HG03520 (cell line): ENCODE measurements around the gene SBDS.
A peak's percentile ranks its signal among the peaks of the same experiment; 100 is the strongest.
"Not testable (repeated sequence)": the region's sequence is repeated elsewhere in the genome, so short reads cannot be mapped to it uniquely, and the experiment has no call there.

Experiments used
- ATAC-seq: cut with Tn5 transposase; IDR thresholded peaks from one replicate; pipeline ENCODE4 v1.9.1; 2021; ENCODE audit warnings: mild to moderate bottlenecking, moderate library complexity; ENCODE audit not compliant: unreplicated experiment

The SBDS gene

DNA sequence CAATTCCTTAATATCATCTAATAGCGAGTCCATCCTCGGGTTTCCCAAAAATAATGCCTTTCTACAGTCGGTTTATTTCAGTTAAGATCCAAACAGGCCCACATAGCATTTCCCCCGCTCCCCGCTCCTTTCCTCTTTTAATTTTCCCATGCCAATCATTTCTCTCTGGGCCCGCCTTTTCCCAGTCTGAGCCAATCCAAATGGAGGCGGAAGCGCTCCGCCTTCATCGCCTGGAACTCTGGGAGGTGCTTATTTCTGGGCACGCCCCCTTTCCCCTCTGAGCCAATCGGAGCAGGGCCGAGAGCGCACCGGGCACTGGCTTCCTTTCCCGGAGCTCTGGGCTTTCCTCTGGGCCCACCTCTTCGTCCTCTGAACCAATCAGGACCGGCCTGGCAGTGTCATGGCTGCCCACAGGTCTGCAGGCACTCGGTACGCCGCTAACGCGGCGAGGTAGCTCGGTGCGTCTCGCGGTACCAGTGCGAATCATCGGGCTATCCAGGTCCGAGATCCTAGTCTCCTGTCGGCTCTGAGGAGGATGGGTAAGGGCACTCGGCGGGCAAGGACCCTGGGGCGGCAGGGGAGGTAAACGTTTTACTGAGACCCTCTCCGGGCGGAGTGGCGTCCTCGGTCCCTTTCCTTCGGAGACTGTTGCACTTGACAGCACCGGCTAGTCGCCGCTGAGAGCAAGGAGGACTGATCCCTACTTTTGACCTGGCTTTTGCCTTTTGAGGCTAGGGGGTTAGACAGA lies 1.2 kb upstream of the SBDS start, which contains the start of gene TYW1:
TYW1 (plus strand) TSS at position 390 of the 748 bp plus-strand sequence; CDS start at position 536, 146 bp downstream.
- peak; percentile 87 for ATAC-seq

DNA sequence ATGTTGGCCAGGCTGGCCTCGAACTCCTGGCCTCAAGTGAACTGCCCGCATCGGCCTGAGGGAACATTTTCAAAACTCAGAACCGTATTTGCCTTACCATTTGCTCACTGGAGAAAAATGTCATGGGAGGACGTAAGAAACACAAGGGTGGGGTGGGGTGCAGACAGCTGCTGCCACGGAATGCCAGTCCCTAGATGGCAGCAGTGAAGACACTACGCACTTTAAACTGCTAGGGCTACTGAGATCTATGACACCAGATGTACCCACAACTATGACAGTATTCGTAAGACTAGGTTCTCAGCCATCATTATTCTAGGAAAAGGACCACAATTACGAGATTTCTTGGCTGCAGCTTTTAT lies 716 bp downstream of the SBDS start:
- not testable (repeated sequence) for ATAC-seq

- ATAC-seq: not testable (repeated sequence)
Observed at GRCh38 chr7:66994051-66994450, 1.3 kb downstream of the SBDS start.

DNA sequence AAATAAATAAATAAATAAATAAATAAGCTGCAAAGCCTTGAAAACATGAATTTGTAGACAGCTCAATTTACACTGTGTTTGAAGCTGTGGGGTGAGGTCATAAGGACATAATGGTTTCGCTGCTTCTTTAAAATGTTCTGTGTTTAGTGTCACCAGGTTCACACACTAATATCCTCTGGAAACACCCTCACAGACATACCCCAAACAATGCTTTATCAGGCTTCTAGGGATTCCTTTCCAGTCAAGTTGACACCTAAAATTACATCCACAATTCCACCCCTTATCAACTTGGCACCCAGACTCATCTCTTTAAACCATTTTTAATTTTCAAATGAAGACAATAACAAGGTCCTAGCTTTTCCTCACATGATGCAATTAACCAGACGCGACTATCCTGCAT lies 5.8 kb downstream of the SBDS start:
- not testable (repeated sequence) for ATAC-seq

- not testable (repeated sequence) for ATAC-seq
Observed at GRCh38 chr7:66980336-66980735, 15.1 kb downstream of the SBDS start.

DNA sequence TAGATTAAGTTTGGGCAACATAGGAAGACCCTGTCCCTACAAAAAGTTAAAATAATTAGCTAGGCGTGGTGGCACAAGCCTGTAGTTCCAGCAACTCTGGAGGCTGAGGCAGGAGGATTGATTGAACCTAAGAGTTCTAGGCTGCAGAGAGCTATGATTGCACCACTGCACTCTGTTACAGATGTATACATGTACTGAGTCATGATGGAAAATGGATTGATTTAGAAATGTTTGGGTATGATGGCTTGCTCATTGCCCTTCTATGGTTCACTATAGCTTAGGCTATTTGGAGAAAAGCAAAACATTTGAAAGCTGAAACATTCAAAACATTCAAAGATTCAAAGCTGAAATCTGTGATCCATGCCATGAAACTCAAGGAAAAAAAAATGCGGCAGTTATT lies 16.4 kb downstream of the SBDS start:
- not testable (repeated sequence) for ATAC-seq

DNA sequence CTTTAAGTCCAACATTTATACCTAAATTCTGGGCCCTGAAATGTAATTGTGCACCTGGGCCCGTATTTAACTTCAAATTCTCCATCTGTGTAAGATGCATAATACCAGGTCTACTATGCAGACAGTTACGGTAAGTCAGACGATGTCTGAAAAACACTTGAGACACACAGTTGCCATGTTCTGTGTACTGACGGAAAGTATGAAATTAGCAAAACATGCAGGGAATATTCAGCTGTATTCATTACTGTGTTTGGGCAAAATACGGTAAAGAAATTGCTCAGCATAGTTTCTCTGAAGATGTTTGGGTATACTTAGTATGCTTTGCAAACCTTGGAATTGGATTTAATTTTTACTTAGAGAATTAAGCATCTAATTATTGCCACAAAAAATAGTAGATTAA lies 17.1 kb downstream of the SBDS start:
- not testable (repeated sequence) for ATAC-seq

GRCh38 chr7:66974986-66975590 lies 20.3 kb downstream of the SBDS start:
- no peak for ATAC-seq

GRCh38 chr7:66970310-66970709 lies 25.1 kb downstream of the SBDS start:
- no peak for ATAC-seq

DNA sequence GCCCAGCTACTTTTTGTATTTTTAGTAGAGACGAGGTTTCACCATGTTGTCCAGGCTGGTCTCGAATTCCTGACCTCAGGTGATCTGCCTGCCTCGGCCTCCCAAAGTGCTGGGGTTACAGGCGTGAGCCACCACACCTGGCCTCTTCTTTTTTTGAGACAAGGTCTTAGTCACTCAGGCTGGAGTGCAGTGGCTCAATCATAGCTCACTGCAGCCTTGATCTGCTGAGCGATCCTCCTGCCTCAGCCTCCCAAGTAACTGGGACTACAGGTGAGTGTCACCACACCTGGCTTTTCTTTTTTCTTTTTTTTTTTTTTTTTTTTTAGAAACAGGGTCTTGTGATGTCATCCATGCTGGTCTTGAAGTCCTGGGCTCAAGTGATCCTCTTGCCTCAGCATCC lies 26.4 kb downstream of the SBDS start:
- ATAC-seq: not testable (repeated sequence)

DNA sequence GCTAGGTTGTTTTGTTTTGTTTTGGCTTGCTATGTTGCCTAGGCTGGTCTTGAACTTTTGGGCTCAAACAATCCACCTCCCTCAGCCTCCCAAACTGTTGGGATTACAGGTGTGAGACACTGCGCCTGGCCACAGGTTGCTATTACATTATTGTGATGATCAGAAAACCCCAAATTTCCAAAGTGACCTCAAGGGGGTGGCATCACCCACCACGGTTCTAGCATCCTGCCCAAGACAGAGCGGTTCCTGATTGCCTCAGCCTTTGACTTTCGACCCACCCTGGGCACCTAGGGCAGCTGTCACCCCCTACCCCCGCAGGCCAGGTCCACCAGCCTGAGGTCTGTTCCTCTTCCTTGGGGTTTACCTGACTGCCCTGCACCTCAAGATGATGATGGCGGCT lies 28.4 kb downstream of the SBDS start:
- ATAC-seq: no peak

GRCh38 chr7:66964411-66964810 lies 31.0 kb downstream of the SBDS start:
- no peak for ATAC-seq

DNA sequence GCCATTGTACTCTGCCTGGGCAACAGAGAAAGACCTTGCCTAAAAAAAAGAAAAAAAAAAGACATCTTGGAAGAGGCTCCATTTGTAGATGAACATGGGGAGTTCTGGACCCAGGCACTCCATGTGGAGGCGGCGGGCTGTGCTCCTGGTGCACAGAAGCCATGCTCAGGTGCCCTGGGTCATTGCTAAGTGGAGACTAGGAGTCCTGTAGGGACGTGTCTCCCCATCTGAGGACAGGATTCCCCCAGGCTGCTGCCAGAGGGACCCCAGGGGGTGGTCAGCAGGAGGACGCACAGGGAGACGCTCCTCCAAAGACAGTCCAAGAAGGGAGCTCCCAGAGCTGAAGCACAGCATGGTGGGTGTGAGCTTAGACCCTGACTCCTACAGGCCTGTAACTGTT lies 34.3 kb downstream of the SBDS start:
- no peak for ATAC-seq

DNA sequence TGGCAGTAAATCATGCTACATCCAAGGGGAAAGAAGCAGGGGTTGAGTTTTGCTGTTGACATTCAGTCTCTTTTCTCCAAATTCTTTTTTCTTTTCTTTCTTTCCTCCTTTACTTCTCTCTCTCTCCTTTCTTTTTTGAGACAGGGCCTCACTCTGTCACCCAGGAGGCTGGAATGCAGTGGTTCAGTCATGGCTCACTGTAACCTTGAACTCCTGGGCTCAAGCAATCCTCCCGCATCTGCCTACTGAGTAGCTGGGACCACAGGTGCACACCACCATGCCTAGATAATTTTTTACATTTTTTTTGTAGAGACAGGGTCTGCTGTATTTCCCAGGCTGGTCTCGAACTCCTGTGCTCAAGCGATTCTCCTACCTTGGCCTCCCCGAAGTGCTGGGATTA lies 35.2 kb downstream of the SBDS start:
- no peak for ATAC-seq

DNA sequence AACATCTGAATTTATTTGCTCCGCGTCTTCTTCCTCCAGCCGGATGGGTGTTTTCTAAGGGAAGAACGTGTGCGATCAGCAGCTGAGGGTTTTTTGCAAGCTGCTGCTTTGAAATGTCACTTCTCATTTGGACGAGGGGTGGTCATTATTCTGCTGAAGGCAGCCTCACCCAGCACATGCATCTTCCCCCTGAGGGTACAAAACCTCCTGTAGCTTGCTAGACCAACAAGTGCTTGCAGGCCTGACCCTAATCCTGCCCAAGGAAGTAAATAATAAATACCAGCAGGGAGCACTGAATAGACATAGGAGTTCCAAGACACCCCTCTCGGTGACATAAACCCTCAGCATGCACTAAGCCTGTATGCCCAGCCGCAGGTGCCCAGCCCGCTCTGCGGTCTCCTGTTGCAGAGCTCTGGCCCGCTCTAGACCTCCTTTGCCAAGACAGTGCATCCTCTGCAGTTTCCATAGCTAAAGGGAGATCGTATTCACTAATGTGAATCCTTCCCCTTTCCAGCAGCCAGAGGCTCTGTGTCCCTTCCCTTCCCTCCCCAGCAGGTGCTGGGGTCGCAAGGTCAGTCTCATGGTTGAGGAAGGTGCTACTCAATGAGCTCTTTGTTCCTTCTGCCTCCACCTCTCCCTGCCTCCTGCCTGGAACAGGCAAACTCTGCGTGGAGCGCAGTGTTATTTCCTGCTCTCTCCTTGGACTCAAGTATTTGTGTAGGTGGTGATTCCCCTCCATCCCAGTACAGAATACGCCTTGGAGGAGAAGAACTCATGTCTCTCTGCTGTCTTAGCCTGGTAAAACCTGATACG lies 36.6 kb downstream of the SBDS start:
- no peak for ATAC-seq

DNA sequence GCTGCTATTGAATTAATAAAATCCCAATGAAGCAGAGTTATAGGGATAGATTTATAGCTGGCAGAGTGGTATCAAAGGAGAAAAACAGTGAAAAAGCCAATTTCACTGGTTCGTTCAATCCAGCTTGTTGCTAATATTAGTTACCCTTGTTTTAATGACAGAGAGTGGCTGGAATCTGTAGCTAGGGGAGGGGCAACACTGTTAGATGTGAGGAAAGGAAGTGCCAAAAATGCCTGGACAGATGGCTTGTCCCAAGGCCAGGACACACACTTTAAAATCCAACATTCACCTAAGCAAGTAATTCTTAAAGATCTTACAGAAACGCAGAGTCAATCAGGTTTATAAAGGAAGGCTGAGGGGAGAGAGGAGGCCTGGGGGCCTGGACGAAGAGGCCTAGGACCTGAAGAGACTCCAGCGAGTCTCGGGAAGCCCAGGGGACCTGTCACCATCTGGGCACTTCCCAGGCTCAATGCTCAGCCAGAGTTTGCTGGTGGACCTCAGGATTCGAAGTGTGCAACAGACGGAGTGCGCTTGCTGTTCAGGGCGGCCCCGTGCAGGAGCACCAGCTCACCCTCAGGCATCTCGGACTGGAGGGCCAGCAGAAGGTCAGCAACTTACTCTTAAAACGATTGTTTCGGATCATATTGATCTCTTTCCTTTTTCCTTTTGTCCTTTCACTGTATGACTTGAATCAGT lies 37.6 kb downstream of the SBDS start:
- no peak for ATAC-seq

DNA sequence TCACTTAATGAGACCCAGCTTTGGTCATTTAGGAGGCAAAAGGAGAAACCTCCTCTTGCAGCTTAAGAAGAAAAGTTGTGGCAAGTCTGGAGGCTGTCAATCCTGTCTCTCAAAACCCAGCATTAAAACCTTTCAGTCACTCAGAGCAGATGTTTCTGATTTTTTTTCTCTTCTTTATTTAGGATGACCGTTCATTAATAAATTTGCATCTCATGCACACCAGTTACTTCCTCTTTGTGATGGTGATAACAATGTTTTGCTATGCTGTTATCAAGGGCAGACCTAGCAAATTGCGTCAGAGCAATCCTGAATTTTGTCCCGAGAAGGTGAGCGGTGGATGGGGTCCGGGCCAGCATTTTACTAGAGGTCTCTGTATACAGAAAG lies 42.4 kb downstream of the SBDS start:
- ATAC-seq: no peak

- ATAC-seq: no peak
Observed at GRCh38 chr7:66952343-66953043, 42.9 kb downstream of the SBDS start.

- no peak for ATAC-seq
Observed at GRCh38 chr7:66950763-66951162, 44.6 kb downstream of the SBDS start.

- no peak for ATAC-seq
Observed at GRCh38 chr7:66950311-66950710, 45.1 kb downstream of the SBDS start.
